IMR-90 (cell line): ENCODE results near the gene PCSK6. TPM values are rescaled to one million over a fixed set of nuclear protein-coding genes. Genes with fewer than 3 reads are reported as not detected.
"Not testable (repeated sequence)": the region's sequence is repeated elsewhere in the genome, so short reads cannot be mapped to it uniquely, and the experiment has no call there.

Source experiments
- ATAC-seq: fragments of 200-7000 bp; cut with Tn5 transposase; 2 replicates; pipeline ENCODE4 v1.9.1; 2020; ENCODE audit warnings: low read depth, mild to moderate bottlenecking, moderate library complexity
- BruUV-seq: library from RNA; stranded (reverse); fragments of 400-500 nt; replicated peaks from 2 replicates; lab custom pipeline; 2021; lab: Mats Ljungman, UMichigan
- CTCF ChIA-PET: fragments of 300-600 bp; formaldehyde crosslinking; extraction: SDS; loops from one replicate; lab custom pipeline; 2021; ENCODE audit warnings: antibody characterized with exemption; lab: Yijun Ruan, JAX
- POLR2A ChIA-PET: fragments of 300-600 bp; sonication (Branson Sonifier 250); formaldehyde crosslinking; loops from one replicate; lab custom pipeline; 2022; ENCODE audit warnings: antibody characterized with exemption; ENCODE audit not compliant: unreplicated experiment; lab: Charles Lee
- DNase-seq: peaks from one replicate; pipeline ENCODE4 v3.0.0; 2013
- H2AFZ ChIP-seq: replicated peaks from 2 replicates; pipeline ENCODE3; 2013; ENCODE audit warnings: low read length, mild to moderate bottlenecking; ENCODE audit not compliant: poor library complexity
- H2AK5ac ChIP-seq: 2 replicates; pipeline ENCODE4 v1.6.1; 2013; ENCODE audit warnings: low read depth, low read length, inconsistent platforms
- H2AK9ac ChIP-seq: replicated peaks from 2 replicates; pipeline ENCODE3; 2013; ENCODE audit warnings: mild to moderate bottlenecking, low read depth, low read length, moderate library complexity; ENCODE audit not compliant: poor library complexity
- H2BK120ac ChIP-seq: 2 replicates; pipeline ENCODE4 v1.6.1; 2013; ENCODE audit warnings: low read depth, low read length, inconsistent platforms
- H2BK15ac ChIP-seq: 3 replicates; pipeline ENCODE4 v1.6.1; 2013; ENCODE audit warnings: low read depth, low read length, inconsistent platforms
- H2BK20ac ChIP-seq: 2 replicates; pipeline ENCODE4 v1.6.1; 2013; ENCODE audit warnings: low read depth, mild to moderate bottlenecking, inconsistent platforms, low read length, moderate library complexity
- H2BK5ac ChIP-seq: 2 replicates; pipeline ENCODE4 v1.6.1; 2013; ENCODE audit warnings: mild to moderate bottlenecking, low read depth, low read length, inconsistent platforms; ENCODE audit not compliant: poor library complexity, severe bottlenecking
- H3K14ac ChIP-seq: replicated peaks from 2 replicates; pipeline ENCODE4 v1.6.1; 2013; ENCODE audit warnings: low read depth, low read length, inconsistent platforms
- H3K18ac ChIP-seq: 2 replicates; pipeline ENCODE4 v1.6.1; 2013; ENCODE audit warnings: low read depth, low read length, control low read depth
- H3K23ac ChIP-seq: 2 replicates; pipeline ENCODE4 v1.6.1; 2013; ENCODE audit warnings: low read depth, low read length, inconsistent platforms
- H3K27ac ChIP-seq: 2 replicates; pipeline ENCODE4 v1.5.1; 2013; ENCODE audit warnings: mild to moderate bottlenecking, control low read depth, low read length; ENCODE audit not compliant: insufficient read depth
- H3K27me3 ChIP-seq: 2 replicates; pipeline ENCODE4 v1.6.1; 2013; ENCODE audit warnings: low read length; ENCODE audit not compliant: control insufficient read depth, insufficient read depth
- H3K36me3 ChIP-seq: 2 replicates; pipeline ENCODE4 v1.6.1; 2013; ENCODE audit warnings: low read length, mixed read lengths; ENCODE audit not compliant: control insufficient read depth, insufficient read depth
- H3K4ac ChIP-seq: 2 replicates; pipeline ENCODE4 v1.6.1; 2013; ENCODE audit warnings: low read depth, low read length, inconsistent platforms
- H3K4me1 ChIP-seq: 2 replicates; pipeline ENCODE4 v1.6.1; 2013; ENCODE audit warnings: low read length, mixed read lengths; ENCODE audit not compliant: control insufficient read depth, insufficient read depth
- H3K4me2 ChIP-seq: 2 replicates; pipeline ENCODE4 v1.6.1; 2013; ENCODE audit warnings: low read depth, mild to moderate bottlenecking, control low read depth, low read length, moderate library complexity
- H3K4me3 ChIP-seq: 2 replicates; pipeline ENCODE4 v1.5.1; 2013; ENCODE audit warnings: low read depth, mild to moderate bottlenecking, control low read depth, low read length, moderate library complexity; ENCODE audit not compliant: insufficient read depth
- H3K56ac ChIP-seq: 2 replicates; pipeline ENCODE4 v1.6.1; 2013; ENCODE audit warnings: low read length, inconsistent platforms; ENCODE audit not compliant: insufficient read depth; ENCODE audit errors: extremely low read depth
- H3K79me1 ChIP-seq, 2 experiments: 2 replicates each; pipeline ENCODE4 v1.6.1; 2013; ENCODE audit warnings: low read length in 2 of 2, inconsistent platforms in 1 of 2, low read depth in 1 of 2
- H3K9ac ChIP-seq: 2 replicates; pipeline ENCODE4 v1.6.1; 2013; ENCODE audit warnings: low read depth, low read length, control low read depth
- H3K9me1 ChIP-seq: 2 replicates; pipeline ENCODE4 v1.6.1; 2013; ENCODE audit warnings: low read length, inconsistent platforms; ENCODE audit not compliant: insufficient read depth
- H3K9me3 ChIP-seq: 2 replicates; pipeline ENCODE4 v1.6.1; 2013; ENCODE audit warnings: low read length; ENCODE audit not compliant: control insufficient read depth, insufficient read depth
- H4K20me1 ChIP-seq: 2 replicates; pipeline ENCODE4 v1.6.1; 2013; ENCODE audit warnings: low read length, inconsistent platforms; ENCODE audit not compliant: insufficient read depth
- H4K5ac ChIP-seq: 2 replicates; pipeline ENCODE4 v1.6.1; 2013; ENCODE audit warnings: mild to moderate bottlenecking, low read depth, low read length, control low read depth
- H4K8ac ChIP-seq, 2 experiments: 2 replicates each; pipeline ENCODE4 v1.6.1; 2013; ENCODE audit warnings: low read depth in 2 of 2, low read length in 2 of 2, control low read depth in 1 of 2, inconsistent platforms in 1 of 2
- H4K91ac ChIP-seq: 2 replicates; pipeline ENCODE4 v1.6.1; 2013; ENCODE audit warnings: low read depth, low read length, inconsistent platforms; ENCODE audit not compliant: insufficient read depth
- BHLHE40 ChIP-seq: fragments of 150-350 bp; IDR thresholded peaks from 2 replicates; pipeline ENCODE4 v1.6.1; 2016; ENCODE audit warnings: mild to moderate bottlenecking, low read depth, low read length
- CHD1 ChIP-seq: IDR thresholded peaks from 2 replicates; pipeline ENCODE4 v1.6.1; 2012; ENCODE audit warnings: low read depth, low read length, improper control_type of control experiment
- ELK1 ChIP-seq: fragments of 150-350 bp; IDR thresholded peaks from 2 replicates; pipeline ENCODE4 v1.6.1; 2016; ENCODE audit warnings: low read depth, mild to moderate bottlenecking, low read length, moderate library complexity, borderline replicate concordance
- FOS ChIP-seq: fragments of 150-350 bp; IDR thresholded peaks from 2 replicates; pipeline ENCODE4 v1.6.1; 2016; ENCODE audit warnings: low read depth, low read length
- MAZ ChIP-seq: IDR thresholded peaks from 2 replicates; pipeline ENCODE4 v1.6.1; 2012; ENCODE audit warnings: low read depth, mild to moderate bottlenecking, low read length, improper control_type of control experiment, moderate library complexity, borderline replicate concordance
- WGBS, 2 experiments: methylation state at CpG; one replicate each; pipeline versions ENCODE4 v1.1.5 to v1.1.7; 2013; ENCODE audit warnings: missing lambda C conversion rate in 2 of 2; ENCODE audit not compliant: insufficient read length in 1 of 2; ENCODE audit errors: extremely low coverage in 2 of 2; 5-methylcytosine and 5-hydroxymethylcytosine counted together
- dilution Hi-C: fragments of 300-500 bp; cut with HindIII; formaldehyde crosslinking; loops from one replicate; pipeline ENCODE4 v1.14.3; 2018; ENCODE audit warnings: low sequenced_read_pairs; ENCODE audit not compliant: unreplicated experiment
- in situ Hi-C: fragments of 300-500 bp; cut with MboI; formaldehyde crosslinking; loops from 3 replicates; pipeline ENCODE4 v1.14.3; 2019; ENCODE audit warnings: low sequenced_read_pairs, inconsistent platforms, mixed read lengths
- intact Hi-C: fragments of 100-400 bp; cut with micrococcal nuclease; formaldehyde crosslinking; loops from 2 replicates; pipeline ENCODE4 v1.10.0; 2022
- polyA plus RNA-seq, 3 experiments: library from polyadenylated mRNA; depleted of rRNA; stranded (reverse); fragments of >200 nt; gene quantifications; 2 replicates each; pipeline ENCODE4 v1.2.3, GENCODE V29; 2012; ENCODE audit warnings: low replicate concordance in 1 of 3
- total RNA-seq: library from RNA; depleted of rRNA; stranded (reverse); fragments of >200 nt; gene quantifications from 2 replicates; pipeline ENCODE4 v1.2.3, GENCODE V29; 2012

Gene PCSK6
- total and polyA plus RNA-seq, 2 of the 4 experiments (the other 2 are of a cell fraction) = not detected

DNA sequence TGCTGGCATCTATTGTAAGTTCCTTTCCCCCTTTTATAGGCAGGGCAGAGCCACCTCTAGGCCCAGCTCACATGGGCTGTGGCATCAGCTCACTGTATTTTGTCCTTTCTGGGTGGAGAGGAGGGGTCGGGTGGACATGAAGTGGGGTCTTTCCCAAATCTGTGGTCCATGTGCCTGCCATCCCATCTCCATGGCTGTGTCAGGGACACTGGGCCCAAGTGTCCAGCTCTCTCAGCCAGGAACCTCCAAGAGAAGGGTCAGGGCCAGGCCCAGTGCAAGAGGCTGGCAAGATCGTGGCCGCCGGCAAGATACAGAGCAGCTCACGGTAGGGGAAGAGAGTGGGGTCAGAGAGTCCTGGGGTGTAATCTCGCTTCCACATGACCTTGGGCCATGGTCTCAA is 85.3 kb downstream of the PCSK6 start:
- no peak overlapping the region for H3K4ac ChIP-seq
- no peaks in the 10 kb centered on the region for H3K4me1 ChIP-seq
- H2AFZ ChIP-seq = no peak overlapping the region
- TF ChIP-seq FOS (no peak), MAZ (no peak), CHD1 (no peak), ELK1 (no peak), BHLHE40 (no peak)
- ChIA-PET POLR2A (no interaction called here), CTCF (no interaction called here)
- H2BK120ac ChIP-seq = no peak overlapping the region
- H3K27me3 ChIP-seq = peaks cover 11% of the 10 kb centered on the region
- no peak overlapping the region for H2BK20ac ChIP-seq
- no peaks in the 10 kb centered on the region for H3K79me1 ChIP-seq
- no peak overlapping the region for H3K27ac ChIP-seq
- no peak overlapping the region for H3K4me3 ChIP-seq
- no peak overlapping the region for H4K8ac ChIP-seq
- BruUV-seq = no TSS peak
- no peak overlapping the region for H3K9ac ChIP-seq
- ATAC-seq (no peak), DNase-seq (no peak)
- intact Hi-C loops = no loop called here
- no peak overlapping the region for H2BK5ac ChIP-seq
- no peak overlapping the region for H3K18ac ChIP-seq
- no peak overlapping the region for H2AK9ac ChIP-seq
- H3K14ac ChIP-seq = no peak overlapping the region
- no peaks in the 10 kb centered on the region for H3K9me1 ChIP-seq
- H3K4me2 ChIP-seq = no peak overlapping the region
- in situ Hi-C loops = no loop called here
- H4K91ac ChIP-seq = no peak overlapping the region
- H2BK15ac ChIP-seq = no peak overlapping the region
- dilution Hi-C loops = no loop called here
- no peaks in the 10 kb centered on the region for H3K9me3 ChIP-seq
- H4K5ac ChIP-seq = no peak overlapping the region
- no peak overlapping the region for H2AK5ac ChIP-seq
- H3K56ac ChIP-seq = no peak overlapping the region
- H3K23ac ChIP-seq = no peak overlapping the region
- H4K20me1 ChIP-seq = no peaks in the 10 kb centered on the region
- H3K36me3 ChIP-seq = no peaks in the 10 kb centered on the region
- no CpG with 5 or more reads among the region's 6 CpGs for WGBS, 2 experiments

GRCh38 chr15:101402883-101403282 is 86.6 kb downstream of the PCSK6 start:
- H3K4ac ChIP-seq, H3K27me3 ChIP-seq, POLR2A ChIA-PET, H4K5ac ChIP-seq, H3K9me1 ChIP-seq, H3K36me3 ChIP-seq, H3K4me1 ChIP-seq, CTCF ChIA-PET, BruUV-seq, ATAC-seq, H3K4me3 ChIP-seq, H2AK5ac ChIP-seq, H2AK9ac ChIP-seq, H2BK15ac ChIP-seq, H3K9me3 ChIP-seq, H3K14ac ChIP-seq, H2BK5ac ChIP-seq, H3K23ac ChIP-seq, dilution Hi-C loops, DNase-seq, H3K27ac ChIP-seq, H4K20me1 ChIP-seq, H2BK120ac ChIP-seq, intact Hi-C loops, H3K56ac ChIP-seq, H3K9ac ChIP-seq, H3K79me1 ChIP-seq, H2BK20ac ChIP-seq, H3K18ac ChIP-seq, H4K8ac ChIP-seq, H2AFZ ChIP-seq, H4K91ac ChIP-seq, in situ Hi-C loops, H3K4me2 ChIP-seq: not testable (repeated sequence)
- WGBS, 2 experiments = no CpG with 5 or more reads among the region's 4 CpGs
